ENCODE measurements around the gene TUBA1C.
"Not testable (repeated sequence)": the region's sequence is repeated elsewhere in the genome, so short reads cannot be mapped to it uniquely, and the experiment has no call there.

TUBA1C gene

GRCh38 chr12:49244176-49244575, 20.7 kb upstream of the TUBA1C start:
- H3K4me1 ChIP-seq (ENCODE audit: control insufficient read depth, insufficient read depth, low read depth, low read length) = peaks cover 1% of the 10 kb centered on the region
- H3K9ac ChIP-seq (ENCODE audit: low read length) = peak overlapping the region; percentile 20
- H3K27ac ChIP-seq (ENCODE audit: low read length, poor library complexity, severe bottlenecking) = peak overlapping the region; percentile 70
- 78% methylated on average over 2 of the region's 2 CpGs for WGBS
- H3K9me3 ChIP-seq (ENCODE audit: control insufficient read depth, low read length) = no peaks in the 10 kb centered on the region
- H3K23ac ChIP-seq (ENCODE audit: low read length in 2 of 2) = no peak overlapping the region
- no peak overlapping the region for H3K14ac ChIP-seq (ENCODE audit: low read length in 2 of 2)
- DNase-seq = peak; percentile 57
- H4K91ac ChIP-seq (ENCODE audit: low read length) = no peak overlapping the region
- no peak overlapping the region for H3K4me3 ChIP-seq (ENCODE audit: insufficient read depth in 1 of 2, low read depth in 1 of 2, low read length in 2 of 2)
- no peak overlapping the region for H2BK12ac ChIP-seq (ENCODE audit: low read length in 2 of 2)
- no peak overlapping the region for H3K4ac ChIP-seq (ENCODE audit: low read depth in 1 of 2, low read length in 2 of 2)
- no peak overlapping the region for H4K8ac ChIP-seq (ENCODE audit: low read length)
- no peak overlapping the region for H2AK5ac ChIP-seq (ENCODE audit: low read length, severe bottlenecking)
- H3K27me3 ChIP-seq (ENCODE audit: control insufficient read depth in 1 of 2, insufficient read depth in 1 of 2, low read length in 2 of 2) = no peaks in the 10 kb centered on the region
- no peaks in the 10 kb centered on the region for H3K79me1 ChIP-seq (replicated peaks; ENCODE audit: low read length, poor library complexity, severe bottlenecking)
- no peaks in the 10 kb centered on the region for H3K36me3 ChIP-seq (ENCODE audit: control insufficient read depth in 1 of 2, insufficient read depth in 2 of 2, low read depth in 1 of 2, low read length in 2 of 2)
- no peak overlapping the region for H3K4me2 ChIP-seq (ENCODE audit: low read length, poor library complexity, severe bottlenecking)
- H2BK5ac ChIP-seq (ENCODE audit: low read depth, low read length, poor library complexity, severe bottlenecking) = no peak overlapping the region
- no peak overlapping the region for H2BK15ac ChIP-seq (ENCODE audit: low read depth, poor library complexity, severe bottlenecking)
- H2AFZ ChIP-seq (ENCODE audit: low read depth, low read length) = no peak overlapping the region
- H2BK120ac ChIP-seq (ENCODE audit: low read depth, low read length) = no peak overlapping the region
- H3K18ac ChIP-seq (ENCODE audit: low read depth in 1 of 2, low read length in 2 of 2) = no peak overlapping the region

- peak overlapping the region; percentile 48 for H2BK15ac ChIP-seq (ENCODE audit: low read depth, poor library complexity, severe bottlenecking)
- H4K91ac ChIP-seq (ENCODE audit: low read length) = no peak overlapping the region
- H2AK5ac ChIP-seq (ENCODE audit: low read length, severe bottlenecking) = no peak overlapping the region
- no peak for DNase-seq
- H4K8ac ChIP-seq (ENCODE audit: low read length) = no peak overlapping the region
- H3K4me3 ChIP-seq (ENCODE audit: insufficient read depth in 1 of 2, low read depth in 1 of 2, low read length in 2 of 2) = no peak overlapping the region
- peaks cover 5% of the 10 kb centered on the region for H3K4me1 ChIP-seq (ENCODE audit: control insufficient read depth, insufficient read depth, low read depth, low read length)
- 89% methylated on average over 3 of the region's 5 CpGs for WGBS
- H3K79me1 ChIP-seq (replicated peaks; ENCODE audit: low read length, poor library complexity, severe bottlenecking) = peaks cover 2% of the 10 kb centered on the region
- H3K4me2 ChIP-seq (ENCODE audit: low read length, poor library complexity, severe bottlenecking) = no peak overlapping the region
- no peak overlapping the region for H2BK120ac ChIP-seq (ENCODE audit: low read depth, low read length)
- H3K9me3 ChIP-seq (ENCODE audit: control insufficient read depth, low read length) = no peaks in the 10 kb centered on the region
- H3K27me3 ChIP-seq (ENCODE audit: control insufficient read depth in 1 of 2, insufficient read depth in 1 of 2, low read length in 2 of 2) = no peaks in the 10 kb centered on the region
- no peak overlapping the region for H3K9ac ChIP-seq (ENCODE audit: low read length)
- no peak overlapping the region for H3K23ac ChIP-seq (ENCODE audit: low read length in 2 of 2)
- H3K36me3 ChIP-seq (ENCODE audit: control insufficient read depth in 1 of 2, insufficient read depth in 2 of 2, low read depth in 1 of 2, low read length in 2 of 2) = no peaks in the 10 kb centered on the region
- no peak overlapping the region for H2BK12ac ChIP-seq (ENCODE audit: low read length in 2 of 2)
- H2AFZ ChIP-seq (ENCODE audit: low read depth, low read length) = no peak overlapping the region
- H3K14ac ChIP-seq (ENCODE audit: low read length in 2 of 2) = no peak overlapping the region
- H3K18ac ChIP-seq (ENCODE audit: low read depth in 1 of 2, low read length in 2 of 2) = no peak overlapping the region
- no peak overlapping the region for H3K4ac ChIP-seq (ENCODE audit: low read depth in 1 of 2, low read length in 2 of 2)
- no peak overlapping the region for H3K27ac ChIP-seq (ENCODE audit: low read length, poor library complexity, severe bottlenecking)
- no peak overlapping the region for H2BK5ac ChIP-seq (ENCODE audit: low read depth, low read length, poor library complexity, severe bottlenecking)
Observed at GRCh38 chr12:49251357-49251756, 13.5 kb upstream of the TUBA1C start.

GRCh38 chr12:49253033-49253623, 11.8 kb upstream of the TUBA1C start:
- H3K23ac ChIP-seq (ENCODE audit: low read length in 2 of 2) = no peak overlapping the region
- H3K9ac ChIP-seq (ENCODE audit: low read length) = no peak overlapping the region
- H2BK12ac ChIP-seq (ENCODE audit: low read length in 2 of 2) = no peak overlapping the region
- H2BK15ac ChIP-seq (ENCODE audit: low read depth, poor library complexity, severe bottlenecking) = no peak overlapping the region
- H4K8ac ChIP-seq (ENCODE audit: low read length) = no peak overlapping the region
- no peak overlapping the region for H3K4me3 ChIP-seq (ENCODE audit: insufficient read depth in 1 of 2, low read depth in 1 of 2, low read length in 2 of 2)
- H3K9me3 ChIP-seq (ENCODE audit: control insufficient read depth, low read length) = no peaks in the 10 kb centered on the region
- H3K18ac ChIP-seq (ENCODE audit: low read depth in 1 of 2, low read length in 2 of 2) = no peak overlapping the region
- no peak overlapping the region for H2AFZ ChIP-seq (ENCODE audit: low read depth, low read length)
- H4K91ac ChIP-seq (ENCODE audit: low read length) = no peak overlapping the region
- no peak overlapping the region for H3K14ac ChIP-seq (ENCODE audit: low read length in 2 of 2)
- WGBS = 92% methylated on average over 10 of the region's 11 CpGs
- H3K27ac ChIP-seq (ENCODE audit: low read length, poor library complexity, severe bottlenecking) = no peak overlapping the region
- H3K79me1 ChIP-seq (replicated peaks; ENCODE audit: low read length, poor library complexity, severe bottlenecking) = peaks cover 2% of the 10 kb centered on the region
- H2BK120ac ChIP-seq (ENCODE audit: low read depth, low read length) = no peak overlapping the region
- H3K4me2 ChIP-seq (ENCODE audit: low read length, poor library complexity, severe bottlenecking) = no peak overlapping the region
- peaks cover 5% of the 10 kb centered on the region for H3K4me1 ChIP-seq (ENCODE audit: control insufficient read depth, insufficient read depth, low read depth, low read length)
- H3K27me3 ChIP-seq (ENCODE audit: control insufficient read depth in 1 of 2, insufficient read depth in 1 of 2, low read length in 2 of 2) = no peaks in the 10 kb centered on the region
- no peak overlapping the region for H2AK5ac ChIP-seq (ENCODE audit: low read length, severe bottlenecking)
- H2BK5ac ChIP-seq (ENCODE audit: low read depth, low read length, poor library complexity, severe bottlenecking) = no peak overlapping the region
- DNase-seq = no peak
- H3K36me3 ChIP-seq (ENCODE audit: control insufficient read depth in 1 of 2, insufficient read depth in 2 of 2, low read depth in 1 of 2, low read length in 2 of 2) = no peaks in the 10 kb centered on the region
- H3K4ac ChIP-seq (ENCODE audit: low read depth in 1 of 2, low read length in 2 of 2) = no peak overlapping the region

GRCh38 chr12:49255456-49255855, 9.4 kb upstream of the TUBA1C start:
- not testable (repeated sequence) for H3K18ac ChIP-seq (ENCODE audit: low read depth in 1 of 2, low read length in 2 of 2); H4K91ac ChIP-seq (ENCODE audit: low read length); DNase-seq; H3K79me1 ChIP-seq (replicated peaks; ENCODE audit: low read length, poor library complexity, severe bottlenecking); H2BK120ac ChIP-seq (ENCODE audit: low read depth, low read length); H2BK15ac ChIP-seq (ENCODE audit: low read depth, poor library complexity, severe bottlenecking); H3K27ac ChIP-seq (ENCODE audit: low read length, poor library complexity, severe bottlenecking); H3K27me3 ChIP-seq (ENCODE audit: control insufficient read depth in 1 of 2, insufficient read depth in 1 of 2, low read length in 2 of 2); H3K14ac ChIP-seq (ENCODE audit: low read length in 2 of 2); H2BK5ac ChIP-seq (ENCODE audit: low read depth, low read length, poor library complexity, severe bottlenecking); H3K36me3 ChIP-seq (ENCODE audit: control insufficient read depth in 1 of 2, insufficient read depth in 2 of 2, low read depth in 1 of 2, low read length in 2 of 2); H3K4me2 ChIP-seq (ENCODE audit: low read length, poor library complexity, severe bottlenecking); H3K9ac ChIP-seq (ENCODE audit: low read length); H2BK12ac ChIP-seq (ENCODE audit: low read length in 2 of 2); H3K23ac ChIP-seq (ENCODE audit: low read length in 2 of 2); H4K8ac ChIP-seq (ENCODE audit: low read length); H3K4me1 ChIP-seq (ENCODE audit: control insufficient read depth, insufficient read depth, low read depth, low read length); H2AK5ac ChIP-seq (ENCODE audit: low read length, severe bottlenecking); H3K4me3 ChIP-seq (ENCODE audit: insufficient read depth in 1 of 2, low read depth in 1 of 2, low read length in 2 of 2); H2AFZ ChIP-seq (ENCODE audit: low read depth, low read length); H3K9me3 ChIP-seq (ENCODE audit: control insufficient read depth, low read length); H3K4ac ChIP-seq (ENCODE audit: low read depth in 1 of 2, low read length in 2 of 2)
- 92% methylated on average over 10 of the region's 10 CpGs for WGBS
